Right lung (tissue), 5 donors: ENCODE data around the gene LMTK2. TPM values are rescaled to one million over a fixed set of nuclear protein-coding genes. Genes with fewer than 3 reads are reported as not detected.

ENCODE experiments used
- DNase-seq, 2 donors: peaks; one replicate each; pipeline ENCODE4 v3.0.0-alpha.2; 2013
- polyA plus RNA-seq, 5 donors: library from polyadenylated mRNA; unstranded; fragments of 120-200 nt; gene quantifications; one replicate each; pipeline versions ENCODE4 v1.2.1 to v1.2.3, GENCODE V29; 2013; ENCODE audit warnings: inconsistent platforms in 1 of 5, low replicate concordance in 1 of 5; ENCODE audit not compliant: insufficient read length in 5 of 5, insufficient read depth in 1 of 5

Gene LMTK2
- polyA plus RNA-seq, 5 donors: 12.8 to 17.0 (median 13.4) TPM

DNA sequence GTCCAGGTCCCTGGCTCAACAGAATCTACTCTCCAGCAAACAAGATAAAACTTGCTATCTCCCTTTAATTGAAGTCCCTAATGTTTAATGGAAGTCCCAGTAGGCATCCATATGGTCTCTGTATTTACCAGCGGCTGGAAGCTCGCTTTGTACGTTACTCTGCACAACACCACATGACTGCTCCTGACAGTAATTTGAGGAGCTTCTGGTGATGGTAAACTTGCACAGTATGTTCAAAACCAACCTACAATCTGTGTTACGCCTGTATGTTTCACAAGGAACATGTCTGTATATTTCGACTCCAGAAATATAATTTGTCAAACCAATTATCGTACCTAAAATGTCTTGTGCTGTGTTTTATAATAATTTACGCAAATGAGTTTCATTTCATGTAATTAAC, 149.8 kb downstream of the LMTK2 start:
- no peak for DNase-seq

DNA sequence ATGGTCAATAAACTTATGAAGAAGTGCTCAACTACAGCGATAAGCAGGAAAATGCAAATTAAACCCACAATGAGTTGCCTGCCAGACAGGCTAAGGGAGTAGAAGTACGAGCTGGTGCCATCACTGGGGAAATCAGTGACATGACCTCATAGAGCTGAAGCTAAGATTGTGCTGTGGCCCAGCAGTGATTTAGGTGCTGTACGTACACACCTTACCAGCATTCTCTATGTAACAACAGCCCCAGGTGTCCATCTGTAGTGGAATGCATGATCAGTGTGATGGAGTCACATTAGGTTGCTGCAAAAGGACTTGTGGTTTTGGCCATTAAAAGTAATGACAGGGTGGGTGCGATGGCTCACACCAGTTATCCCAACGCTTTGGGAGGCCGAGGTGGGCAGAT, 151.0 kb downstream of the LMTK2 start:
- no peak for DNase-seq

Other genes starting within 250 kb of the LMTK2 start
- 10 to 100 TPM; 32.0 to 44.5 (median 38.9) TPM for gene ASNS, start 234.5 kb upstream of the LMTK2 start, polyA plus RNA-seq
- gene OCM2, start 116.7 kb upstream of the LMTK2 start, polyA plus RNA-seq: not detected
- gene BHLHA15, start 104.6 kb downstream of the LMTK2 start, polyA plus RNA-seq: under 1 TPM; 0.46 to 0.78 (median 0.60) TPM
- gene TECPR1, start 145.4 kb downstream of the LMTK2 start, polyA plus RNA-seq: 10 to 100 TPM; 20.3 to 29.7 (median 25.4) TPM
- gene BRI3, start 174.8 kb downstream of the LMTK2 start, polyA plus RNA-seq: 100 to 1,000 TPM in 3 of 5 donors, 10 to 100 TPM in 2; 79.0 to 124 (median 102) TPM